Fibroblast of skin of left biceps (primary cell): ENCODE measurements around the gene PITPNM2.

ENCODE experiments used
- DNase-seq, 2 experiments: peaks; one replicate each; pipeline ENCODE4 v3.0.0-alpha.2; 2013; ENCODE audit warnings: low read depth in 2 of 2

Gene PITPNM2

GRCh38 chr12:123150744-123151456 is at the start of gene PITPNM2:
TSS of gene PITPNM2 (minus strand) at chr12:123151090. CDS start at chr12:123034590, 116,500 bp downstream.
- no peak for DNase-seq

GRCh38 chr12:123200414-123200813 is 49.5 kb upstream of the PITPNM2 start:
- no peak for DNase-seq

- DNase-seq, result no peak
These were observed 49.0 kb upstream of the PITPNM2 start for GRCh38 chr12:123199936-123200335.

GRCh38 chr12:123187637-123188036 is 36.7 kb upstream of the PITPNM2 start:
- DNase-seq, result no peak

- DNase-seq, result no peak
These were observed 29.3 kb upstream of the PITPNM2 start for GRCh38 chr12:123180171-123180570.

- no peak for DNase-seq
These were observed 21.1 kb upstream of the PITPNM2 start for GRCh38 chr12:123171967-123172366.

- no peak for DNase-seq
These were observed 16.4 kb upstream of the PITPNM2 start for GRCh38 chr12:123167329-123167728.

GRCh38 chr12:123165537-123165936 is 14.6 kb upstream of the PITPNM2 start:
- DNase-seq, result no peak

GRCh38 chr12:123164710-123165261 is 13.9 kb upstream of the PITPNM2 start:
- DNase-seq, result no peak

- no peak for DNase-seq
These were observed 13.3 kb upstream of the PITPNM2 start for GRCh38 chr12:123164222-123164621.

GRCh38 chr12:123163227-123163626 is 12.3 kb upstream of the PITPNM2 start:
- DNase-seq, result no peak

GRCh38 chr12:123160801-123161487 is 10.1 kb upstream of the PITPNM2 start:
- DNase-seq, result no peak

GRCh38 chr12:123153906-123154305 is 3.0 kb upstream of the PITPNM2 start:
- no peak for DNase-seq

- no peak for DNase-seq
These were observed 1.9 kb upstream of the PITPNM2 start for GRCh38 chr12:123152833-123153232.

- DNase-seq, result no peak
These were observed 866 bp upstream of the PITPNM2 start for GRCh38 chr12:123151457-123152454.

GRCh38 chr12:123150275-123150743 is 581 bp downstream of the PITPNM2 start:
- no peak for DNase-seq

GRCh38 chr12:123149501-123150274 is 1.2 kb downstream of the PITPNM2 start:
- no peak for DNase-seq

GRCh38 chr12:123149088-123149487 is 1.8 kb downstream of the PITPNM2 start:
- DNase-seq, result no peak

- no peak for DNase-seq
These were observed 2.2 kb downstream of the PITPNM2 start for GRCh38 chr12:123148655-123149054.

GRCh38 chr12:123148223-123148622 is 2.7 kb downstream of the PITPNM2 start:
- DNase-seq, result no peak

- no peak for DNase-seq
These were observed 5.7 kb downstream of the PITPNM2 start for GRCh38 chr12:123145211-123145610.
